Esophagus muscularis mucosa (tissue), 3 donors: Measurements from ENCODE around the gene ACSM5.
"Not testable (repeated sequence)": the region's sequence is repeated elsewhere in the genome, so short reads cannot be mapped to it uniquely, and the experiment has no call there.

Experiments
- CTCF ChIP-seq, 3 experiments: fragments of 200-600 bp in 2 of 3; fragments of 450-650 bp in 1 of 3; sonication (generic) in 2 of 3; IDR thresholded peaks; one replicate each; pipeline ENCODE4 v1.5.1; 2017 to 2019; ENCODE audit warnings: antibody characterized with exemption in 3 of 3, mild to moderate bottlenecking in 2 of 3, moderate library complexity in 1 of 3
- POLR2A ChIP-seq: fragments of 450-650 bp; IDR thresholded peaks from one replicate; pipeline ENCODE4 v1.6.1; 2017; ENCODE audit warnings: antibody characterized with exemption, moderate library complexity, mild to moderate bottlenecking, low read depth
- POLR2AphosphoS5 ChIP-seq, 2 donors: sonication (generic); formaldehyde crosslinking; IDR thresholded peaks; one replicate each; pipeline ENCODE4 v1.6.1; 2017; ENCODE audit warnings: antibody characterized with exemption in 2 of 2

GRCh38 chr16:20421748-20422147 lies 12.4 kb downstream of the ACSM5 start:
- not testable (repeated sequence) for TF ChIP-seq CTCF (IDR thresholded peaks at IDR 0.05); POLR2A; POLR2AphosphoS5 (IDR thresholded peaks at IDR 0.05)
